GM12874 (cell line): ENCODE data around the gene RNF145.

ENCODE experiments used
- TF ChIP-seq, protein P1 (sequence below): IDR thresholded peaks from 2 replicates; pipeline ENCODE4 v1.5.1; 2011; ENCODE audit warnings: low read depth, mild to moderate bottlenecking, control low read depth, low read length, moderate library complexity; ENCODE audit not compliant: insufficient read depth

The RNF145 gene

DNA sequence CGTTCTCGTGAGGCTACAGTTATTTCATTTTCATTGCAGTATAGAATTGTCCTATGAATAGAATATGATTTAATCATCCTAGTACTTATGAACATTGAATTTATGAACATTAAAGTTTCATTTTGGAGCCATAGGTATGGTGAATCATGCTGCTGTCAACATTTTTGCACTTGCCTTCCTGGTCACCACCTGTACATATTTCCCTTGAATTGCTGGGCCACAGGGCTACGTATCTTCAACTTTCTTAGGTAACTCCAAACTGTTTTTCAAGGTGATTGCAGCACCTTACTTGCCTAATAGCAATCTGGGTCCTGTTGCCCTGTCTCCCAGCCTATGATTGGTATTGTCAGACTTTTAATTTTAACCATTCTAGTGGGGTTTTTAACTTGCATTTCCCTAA lies 6.5 kb upstream of the RNF145 start:
- TF ChIP-seq, protein P1, sequence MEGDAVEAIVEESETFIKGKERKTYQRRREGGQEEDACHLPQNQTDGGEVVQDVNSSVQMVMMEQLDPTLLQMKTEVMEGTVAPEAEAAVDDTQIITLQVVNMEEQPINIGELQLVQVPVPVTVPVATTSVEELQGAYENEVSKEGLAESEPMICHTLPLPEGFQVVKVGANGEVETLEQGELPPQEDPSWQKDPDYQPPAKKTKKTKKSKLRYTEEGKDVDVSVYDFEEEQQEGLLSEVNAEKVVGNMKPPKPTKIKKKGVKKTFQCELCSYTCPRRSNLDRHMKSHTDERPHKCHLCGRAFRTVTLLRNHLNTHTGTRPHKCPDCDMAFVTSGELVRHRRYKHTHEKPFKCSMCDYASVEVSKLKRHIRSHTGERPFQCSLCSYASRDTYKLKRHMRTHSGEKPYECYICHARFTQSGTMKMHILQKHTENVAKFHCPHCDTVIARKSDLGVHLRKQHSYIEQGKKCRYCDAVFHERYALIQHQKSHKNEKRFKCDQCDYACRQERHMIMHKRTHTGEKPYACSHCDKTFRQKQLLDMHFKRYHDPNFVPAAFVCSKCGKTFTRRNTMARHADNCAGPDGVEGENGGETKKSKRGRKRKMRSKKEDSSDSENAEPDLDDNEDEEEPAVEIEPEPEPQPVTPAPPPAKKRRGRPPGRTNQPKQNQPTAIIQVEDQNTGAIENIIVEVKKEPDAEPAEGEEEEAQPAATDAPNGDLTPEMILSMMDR = no peak

DNA sequence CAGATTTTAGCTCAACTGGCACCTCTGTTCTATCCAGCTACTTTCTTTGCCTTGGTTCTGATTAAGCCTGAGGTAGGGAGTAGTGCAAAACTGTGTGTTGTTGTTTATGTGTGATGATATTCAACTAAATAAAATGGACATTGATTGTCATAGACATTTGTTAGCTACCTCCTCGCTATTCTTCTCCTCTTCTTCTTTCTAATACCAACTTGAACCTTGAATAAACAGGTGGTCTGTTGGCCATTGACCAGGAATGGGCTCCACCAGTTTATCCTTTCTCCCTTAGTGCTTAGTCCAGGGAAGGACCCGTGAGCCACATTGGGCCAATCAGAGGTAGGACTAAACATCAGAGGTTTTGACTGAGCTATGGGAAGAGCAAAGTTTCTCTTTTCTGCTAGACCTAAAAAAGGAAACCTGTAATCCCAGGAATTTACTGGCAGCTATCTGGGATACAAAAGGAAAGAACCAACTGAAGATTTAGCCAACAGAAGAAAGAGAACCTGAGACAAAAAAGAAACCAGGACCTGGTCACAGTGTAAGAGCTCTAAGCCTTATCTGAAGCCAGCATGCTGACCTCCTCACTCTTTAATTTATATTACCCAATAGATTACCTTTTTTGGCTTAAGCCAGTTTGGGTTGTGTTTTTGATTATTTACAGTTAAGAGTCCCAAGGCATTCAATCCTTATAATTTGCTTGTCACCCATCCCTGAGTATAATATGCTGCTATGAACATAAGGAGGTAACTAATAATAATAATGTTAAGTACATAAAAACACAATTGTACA lies 5.3 kb upstream of the RNF145 start:
- TF ChIP-seq, protein P1 = no peak

DNA sequence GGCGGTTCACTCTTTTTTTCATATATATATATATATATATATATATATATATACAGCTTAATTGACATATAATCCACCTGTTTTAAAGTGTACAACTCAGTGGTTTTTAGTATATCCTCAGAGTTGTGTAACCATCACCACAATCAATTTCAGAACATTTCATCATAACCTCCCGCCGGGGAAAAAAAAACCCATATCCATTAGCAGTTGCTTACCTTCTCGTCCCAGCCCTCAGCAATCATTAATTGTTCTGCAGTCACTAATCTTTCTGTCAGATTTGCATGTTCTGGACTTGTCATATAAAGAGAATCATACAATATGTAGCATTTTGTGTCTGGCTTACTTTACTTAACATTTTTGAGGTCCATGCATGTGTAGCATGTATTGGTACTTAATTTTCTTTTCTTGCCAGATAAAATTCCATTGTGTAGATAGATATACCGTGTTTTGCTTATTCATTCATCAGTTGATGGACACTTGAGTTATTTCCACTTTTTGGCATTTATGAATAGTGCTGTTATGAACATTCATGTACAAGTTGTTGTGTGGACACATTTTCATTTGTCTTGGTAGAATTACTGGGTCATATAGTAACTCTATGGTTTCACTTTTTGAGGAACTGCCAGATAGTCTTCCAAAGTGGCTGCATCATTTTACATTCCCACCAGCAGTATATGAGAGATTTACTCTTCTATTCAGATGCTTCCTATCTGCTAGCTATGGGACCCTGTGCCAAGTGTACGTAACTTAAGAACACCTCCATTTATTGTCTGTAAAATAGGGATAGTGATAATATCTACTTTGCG lies 3.5 kb upstream of the RNF145 start:
- TF ChIP-seq, protein P1 = no peak

DNA sequence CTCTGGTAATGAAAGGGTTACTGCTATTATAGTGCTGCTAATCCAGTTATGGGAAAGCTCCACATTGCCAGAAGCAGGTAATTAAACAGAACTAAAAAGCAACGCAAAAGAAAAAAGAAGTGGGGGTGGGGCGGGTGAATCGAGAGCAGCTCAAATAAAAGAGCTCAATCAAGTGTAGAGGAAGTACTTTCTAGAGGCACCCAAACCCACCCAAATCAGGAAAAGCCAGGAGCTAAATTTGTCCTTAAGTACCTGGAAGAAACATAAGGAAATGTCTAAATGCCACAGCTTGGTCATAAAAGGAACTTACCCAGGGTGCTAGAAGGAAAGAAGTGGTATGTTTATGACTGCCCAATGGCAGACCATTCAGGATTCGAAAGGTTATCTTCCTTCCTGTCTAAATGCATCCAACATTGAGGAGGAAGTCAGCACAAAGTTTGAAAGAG lies 2.4 kb upstream of the RNF145 start:
- TF ChIP-seq, protein P1 = no peak

DNA sequence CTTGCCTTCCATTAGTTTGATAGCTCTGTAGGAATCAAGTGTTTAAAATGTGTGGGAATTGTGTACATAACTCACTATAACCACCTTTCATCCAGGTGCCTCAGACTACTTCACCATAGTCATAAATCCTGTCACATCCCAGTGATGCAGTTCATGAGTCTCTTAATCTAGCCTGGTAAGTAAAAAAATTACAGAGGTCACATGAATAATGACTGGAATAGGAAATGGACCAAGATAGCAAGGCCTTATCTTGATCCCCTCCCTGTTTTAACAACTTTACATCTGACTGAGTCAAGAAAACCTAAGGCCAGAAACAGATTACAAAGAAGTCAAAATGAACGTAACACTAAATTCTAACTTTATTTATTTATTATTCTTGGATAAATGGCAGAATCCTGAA lies 1.5 kb upstream of the RNF145 start:
- TF ChIP-seq, protein P1 = no peak

DNA sequence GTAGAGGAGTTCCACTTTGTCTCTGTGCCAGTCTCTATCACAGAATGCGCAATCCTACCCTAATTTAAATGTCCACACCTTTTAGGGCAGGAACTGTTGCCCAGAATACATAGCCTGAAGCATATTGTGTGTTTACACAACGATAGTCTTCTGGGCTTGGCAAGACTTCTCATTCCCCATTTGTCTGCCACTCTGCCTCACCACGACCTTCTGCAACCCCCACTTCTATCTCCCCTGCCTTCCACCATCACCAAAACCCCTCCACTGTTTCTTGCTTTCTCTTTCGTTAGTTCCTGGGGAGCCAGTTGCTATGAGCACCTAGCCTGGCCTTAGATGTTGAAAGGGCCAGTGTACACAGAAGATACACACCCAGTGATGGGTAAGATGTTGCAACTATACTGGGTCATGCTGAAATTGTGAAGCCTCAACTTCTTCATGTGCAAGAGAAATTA lies 883 bp upstream of the RNF145 start:
- TF ChIP-seq, protein P1 = no peak
